ENCODE measurements around the gene NTRK1. TPM values are rescaled to one million over a fixed set of nuclear protein-coding genes. Genes with fewer than 3 reads are reported as not detected.

The NTRK1 gene
- total RNA-seq, 1 experiment from 2014 or later, result 0.24 TPM

- Mint-ChIP-seq H3K4me1 (peaks cover 8 to 22% of the 10 kb centered on the region in 2 experiments), H3K4me3 (no peak overlapping the region), H3K27me3 (ENCODE audit: low read depth) (peaks cover 61% of the 10 kb centered on the region), H3K36me3 (ENCODE audit: insufficient read depth in 1 of 3, low read depth in 3 of 3) (no peaks in the 10 kb centered on the region), H3K27ac (no peak overlapping the region), H3K9me3 (no peaks in the 10 kb centered on the region; a peak in 2 of 5 replicates)
- Histone ChIP-seq H3K4me1 (ENCODE audit: insufficient read depth, low read length) (no peaks in the 10 kb centered on the region), H3K56ac (ENCODE audit: insufficient read length, low read depth, low read length) (no peak overlapping the region), H2BK5ac (ENCODE audit: insufficient read length, low read length) (no peak overlapping the region), H3K14ac (ENCODE audit: insufficient read depth, low read length) (no peak overlapping the region), H3K27me3 (ENCODE audit: insufficient read depth, low read length) (no peaks in the 10 kb centered on the region; the same call in 1 of the 2 replicates), H2AFZ (ENCODE audit: low read length) (no peak overlapping the region), H2BK12ac (ENCODE audit: insufficient read length, low read depth, low read length) (no peak overlapping the region), H3K79me1 (ENCODE audit: insufficient read depth, low read depth, low read length, poor library complexity, severe bottlenecking) (no peaks in the 10 kb centered on the region), H3T11ph (ENCODE audit: low read length) (no peak overlapping the region), H3K4ac (ENCODE audit: low read depth, low read length) (no peak overlapping the region), H4K91ac (ENCODE audit: insufficient read length, low read depth, low read length) (no peak overlapping the region), H3K27ac (ENCODE audit: insufficient read length, low read depth, low read length) (no peak overlapping the region), H3K4me2 (ENCODE audit: insufficient read depth, insufficient read length, low read length) (no peak overlapping the region), H4K8ac (replicated peaks; ENCODE audit: insufficient read length, low read depth, low read length) (no peak overlapping the region), H2BK20ac (ENCODE audit: low read depth, low read length, poor library complexity, severe bottlenecking) (no peak overlapping the region), H2BK120ac (ENCODE audit: low read depth, low read length, poor library complexity, severe bottlenecking) (no peak overlapping the region), H4K5ac (ENCODE audit: insufficient read length, low read depth, low read length) (no peak overlapping the region), H3K18ac (ENCODE audit: insufficient read length, low read depth, low read length) (no peak overlapping the region), H3K9ac (ENCODE audit: extremely low read depth, insufficient read length, low read length) (no peak overlapping the region), H4K20me1 (ENCODE audit: control insufficient read depth, insufficient read depth, insufficient read length) (no peaks in the 10 kb centered on the region), H3K9me3 (ENCODE audit: control insufficient read depth, low read depth, low read length) (no peaks in the 10 kb centered on the region), H2BK15ac (ENCODE audit: low read depth, low read length) (no peak overlapping the region), H3K23me2 (ENCODE audit: insufficient read length, low read depth, low read length, poor library complexity, severe bottlenecking) (no peaks in the 10 kb centered on the region), H3K79me2 (ENCODE audit: insufficient read depth, low read length) (no peaks in the 10 kb centered on the region), H3K23ac (ENCODE audit: insufficient read length, low read depth, low read length) (no peak overlapping the region), H2AK5ac (ENCODE audit: insufficient read length, low read length) (no peak overlapping the region)
- TF ChIP-seq CTCF (conservative IDR thresholded peaks at IDR 0.05), result no peak
- no CpG with 5 or more reads among the region's 9 CpGs for WGBS (ENCODE audit: extremely low coverage, insufficient read length, low lambda C conversion rate)
- DNase-seq, result no peak
These were observed 53.8 kb downstream of the NTRK1 start for GRCh38 chr1:156914440-156914856.

Data from H9 (cell line).